ENCODE data around the gene ERCC6L2. TPM values are rescaled to one million over a fixed set of nuclear protein-coding genes. Genes with fewer than 3 reads are reported as not detected.

Gene ERCC6L2
- total RNA-seq, 2 experiments from 2014 or later = 32.9 to 33.1 TPM

GRCh38 chr9:95970317-95970716, 94.8 kb downstream of the ERCC6L2 start:
- POLR2A ChIA-PET = no interaction called here
- CTCF ChIA-PET = no interaction called here

- POLR2A ChIA-PET = no interaction called here
- CTCF ChIA-PET = no interaction called here
Measured at GRCh38 chr9:95971815-95972214, 96.3 kb downstream of the ERCC6L2 start.

GRCh38 chr9:95974389-95974788, 98.9 kb downstream of the ERCC6L2 start:
- ChIA-PET POLR2A (no interaction called here), CTCF (no interaction called here)

- CTCF ChIA-PET = no interaction called here
- POLR2A ChIA-PET = no interaction called here
Measured at GRCh38 chr9:95977371-95977770, 101.9 kb downstream of the ERCC6L2 start.

GRCh38 chr9:95978106-95978505, 102.6 kb downstream of the ERCC6L2 start:
- POLR2A ChIA-PET = no interaction called here
- CTCF ChIA-PET = no interaction called here

- CTCF ChIA-PET = no interaction called here
Measured at GRCh38 chr9:95979446-95979845, 104.0 kb downstream of the ERCC6L2 start.

GRCh38 chr9:95980262-95981125, 105.0 kb downstream of the ERCC6L2 start:
- POLR2A ChIA-PET = no interaction called here
- CTCF ChIA-PET = no interaction called here

More at GRCh38 chr9:95979446-95979845, 104.0 kb downstream of the ERCC6L2 start:
- POLR2A ChIA-PET = no interaction called here

- ChIA-PET POLR2A (no interaction called here), CTCF (interaction anchor here (0.6 kb wide), 1 partner anchor 236 kb away, joined by 3 read pairs; no protein-coding TSS in a partner anchor)
Measured at GRCh38 chr9:95981761-95982390, 106.4 kb downstream of the ERCC6L2 start.

- ChIA-PET POLR2A (no interaction called here), CTCF (no interaction called here)
Measured at GRCh38 chr9:95985440-95986055, 110.1 kb downstream of the ERCC6L2 start.

GRCh38 chr9:95989297-95989696, 113.8 kb downstream of the ERCC6L2 start:
- POLR2A ChIA-PET = no interaction called here
- CTCF ChIA-PET = no interaction called here

GRCh38 chr9:95991326-95991725, 115.8 kb downstream of the ERCC6L2 start:
- CTCF ChIA-PET = no interaction called here
- POLR2A ChIA-PET = no interaction called here

- ChIA-PET CTCF (interaction anchor here (0.6 to 1.4 kb wide), 3 partner anchors 17 to 482 kb away, joined by 4 read pairs; no protein-coding TSS in a partner anchor), POLR2A (no interaction called here)
Measured at GRCh38 chr9:95992536-95992935, 117.0 kb downstream of the ERCC6L2 start.

GRCh38 chr9:95993337-95993736, 117.8 kb downstream of the ERCC6L2 start:
- ChIA-PET POLR2A (no interaction called here), CTCF (interaction anchor here (1.4 kb wide), 1 partner anchor 16 kb away, joined by 4 read pairs; no protein-coding TSS in a partner anchor)

GRCh38 chr9:95999390-95999789, 123.9 kb downstream of the ERCC6L2 start:
- CTCF ChIA-PET = no interaction called here
- POLR2A ChIA-PET = no interaction called here

- ChIA-PET CTCF (no interaction called here), POLR2A (no interaction called here)
Measured at GRCh38 chr9:96004379-96004778, 128.9 kb downstream of the ERCC6L2 start.

- ChIA-PET CTCF (interaction anchor here (0.5 kb wide), 1 partner anchor 112 kb away, joined by 3 read pairs; no protein-coding TSS in a partner anchor), POLR2A (no interaction called here)
Measured at GRCh38 chr9:96006296-96006879, 130.9 kb downstream of the ERCC6L2 start.

GRCh38 chr9:96006961-96007360, 131.5 kb downstream of the ERCC6L2 start:
- ChIA-PET CTCF (interaction anchor here (0.5 kb wide), 1 partner anchor 112 kb away, joined by 3 read pairs; no protein-coding TSS in a partner anchor), POLR2A (no interaction called here)

- ChIA-PET CTCF (interaction anchor here (0.6 to 1.7 kb wide), 2 partner anchors 15 to 40 kb away, joined by 3 to 4 read pairs; no protein-coding TSS in a partner anchor), POLR2A (no interaction called here)
Measured at GRCh38 chr9:96008502-96009222, 133.2 kb downstream of the ERCC6L2 start.

- ChIA-PET POLR2A (interaction anchor here (0.7 kb wide), 1 partner anchor 122 kb away, joined by 4 read pairs; no protein-coding TSS in a partner anchor), CTCF (interaction anchor here (0.6 to 1.7 kb wide), 2 partner anchors 16 to 39 kb away, joined by 3 to 4 read pairs; no protein-coding TSS in a partner anchor)
Measured at GRCh38 chr9:96009223-96009602, 133.7 kb downstream of the ERCC6L2 start.
